Stomach (tissue), 4 donors: ENCODE results near the gene FOXP3.
A peak's percentile ranks its signal among the peaks of the same experiment; 100 is the strongest.

Experiments
- CTCF ChIP-seq, 7 experiments: fragments of 450-650 bp in 4 of 7; fragments of 200-600 bp in 3 of 7; sonication (generic) in 3 of 7; IDR thresholded peaks; one replicate each; pipeline ENCODE4 v1.5.1; 2016 to 2019; ENCODE audit warnings: antibody characterized with exemption in 7 of 7, control low read depth in 2 of 7, mild to moderate bottlenecking in 1 of 7
- EP300 ChIP-seq: sonication (generic); formaldehyde crosslinking; IDR thresholded peaks from one replicate; pipeline ENCODE4 v1.6.1; 2017; ENCODE audit warnings: antibody characterized with exemption
- POLR2A ChIP-seq, 4 donors: fragments of 450-650 bp; IDR thresholded peaks; one replicate each; pipeline ENCODE4 v1.6.1; 2016; ENCODE audit warnings: antibody characterized with exemption in 4 of 4, control low read depth in 2 of 4, mild to moderate bottlenecking in 1 of 4, moderate library complexity in 1 of 4
- POLR2AphosphoS5 ChIP-seq, 3 donors: sonication (generic); formaldehyde crosslinking; IDR thresholded peaks; one replicate each; pipeline ENCODE4 v1.6.1; 2016; ENCODE audit warnings: antibody characterized with exemption in 3 of 3

- TF ChIP-seq CTCF (IDR thresholded peaks at IDR 0.05) (no peak), POLR2A (IDR thresholded peaks at IDR 0.05) (no peak), POLR2AphosphoS5 (IDR thresholded peaks at IDR 0.05) (peak; percentile 27 to 86 (median 72)), EP300 (no peak)
Measured at GRCh38 chrX:49269767-49270248, 5.3 kb upstream of the FOXP3 start, which contains the start of gene PPP1R3F.
